Measurements from ENCODE around the gene NIPBL.
"Not testable (repeated sequence)": the region's sequence is repeated elsewhere in the genome, so short reads cannot be mapped to it uniquely, and the experiment has no call there.

NIPBL gene

DNA sequence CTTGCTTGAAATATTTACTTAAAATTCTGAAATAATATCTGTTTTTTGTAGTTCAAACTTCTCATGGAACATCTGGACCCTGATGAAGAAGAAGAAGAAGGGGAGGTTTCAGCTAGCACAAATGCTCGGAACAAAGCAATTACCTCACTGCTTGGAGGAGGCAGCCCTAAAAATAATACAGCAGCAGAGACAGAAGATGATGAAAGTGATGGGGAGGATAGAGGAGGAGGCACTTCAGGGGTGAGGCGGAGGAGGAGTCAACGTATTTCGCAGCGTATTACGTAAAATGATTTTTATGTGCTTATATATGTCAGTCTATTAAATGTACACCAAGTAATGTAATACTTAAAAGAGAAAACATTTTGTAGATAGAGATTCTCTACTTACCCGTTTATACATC lies 187.2 kb downstream of the NIPBL start:
- H3K27ac ChIP-seq (ENCODE audit: low read depth, low read length), result no peak overlapping the region
- no peaks in the 10 kb centered on the region for H3K4me1 ChIP-seq (ENCODE audit: control insufficient read depth, insufficient read depth, low read length)
- peaks cover 56% of the 10 kb centered on the region for H3K36me3 ChIP-seq (ENCODE audit: control insufficient read depth, insufficient read depth, low read length)

DNA sequence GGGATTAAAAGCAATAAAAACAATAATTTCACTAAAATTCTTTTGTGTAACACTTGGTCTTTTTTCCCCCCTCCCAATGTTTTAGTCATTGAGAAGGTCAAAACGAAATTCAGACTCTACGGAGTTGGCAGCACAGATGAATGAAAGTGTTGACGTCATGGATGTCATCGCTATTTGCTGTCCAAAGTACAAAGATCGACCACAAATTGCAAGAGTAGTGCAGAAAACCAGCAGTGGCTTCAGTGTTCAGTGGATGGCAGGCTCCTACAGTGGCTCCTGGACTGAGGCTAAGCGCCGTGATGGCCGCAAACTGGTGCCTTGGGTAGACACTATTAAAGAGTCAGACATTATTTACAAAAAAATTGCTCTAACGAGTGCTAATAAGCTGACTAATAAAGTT lies 187.9 kb downstream of the NIPBL start:
- Histone ChIP-seq H3K9ac (ENCODE audit: low read depth, low read length) (no peak overlapping the region), H3K4me3 (ENCODE audit: low read depth, low read length) (no peak overlapping the region), H3K4me1 (ENCODE audit: control insufficient read depth, insufficient read depth, low read length) (no peaks in the 10 kb centered on the region), H3K27me3 (ENCODE audit: control insufficient read depth, insufficient read depth, low read length) (no peaks in the 10 kb centered on the region), H3K36me3 (ENCODE audit: control insufficient read depth, insufficient read depth, low read length) (peaks cover 50% of the 10 kb centered on the region), H3K27ac (ENCODE audit: low read depth, low read length) (no peak overlapping the region), H3K9me3 (ENCODE audit: control insufficient read depth, insufficient read depth, low read length) (no peaks in the 10 kb centered on the region)

More for the DNA sequence above, 187.2 kb downstream of the NIPBL start:
- Histone ChIP-seq H3K4me3 (ENCODE audit: low read depth, low read length) (no peak overlapping the region), H3K9me3 (ENCODE audit: control insufficient read depth, insufficient read depth, low read length) (no peaks in the 10 kb centered on the region), H3K27me3 (ENCODE audit: control insufficient read depth, insufficient read depth, low read length) (no peaks in the 10 kb centered on the region), H3K9ac (ENCODE audit: low read depth, low read length) (no peak overlapping the region)

DNA sequence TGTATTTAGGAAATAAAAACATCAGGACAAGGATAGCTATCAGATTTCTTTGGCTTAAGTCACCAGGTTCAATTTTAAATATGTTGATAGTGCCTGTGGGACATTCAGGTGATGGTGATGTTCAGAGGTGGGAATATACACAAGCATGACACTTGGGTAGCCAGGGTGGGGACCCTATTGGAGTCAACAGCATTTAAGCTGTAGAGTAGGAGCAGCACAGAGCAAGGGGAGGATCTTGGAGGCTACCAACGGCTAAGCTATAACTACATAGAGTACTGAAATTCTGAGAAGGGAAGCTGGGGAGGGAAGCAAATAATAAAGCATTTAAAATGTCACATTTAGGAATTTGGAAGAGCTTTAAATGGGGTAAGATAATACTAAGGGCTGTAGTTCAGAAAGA lies 194.9 kb downstream of the NIPBL start:
- H3K4me3 ChIP-seq (ENCODE audit: low read depth, low read length), result no peak overlapping the region
- no peak overlapping the region for H3K27ac ChIP-seq (ENCODE audit: low read depth, low read length)
- no peak overlapping the region for H3K9ac ChIP-seq (ENCODE audit: low read depth, low read length)
- H3K36me3 ChIP-seq (ENCODE audit: control insufficient read depth, insufficient read depth, low read length), result no peaks in the 10 kb centered on the region
- no peaks in the 10 kb centered on the region for H3K27me3 ChIP-seq (ENCODE audit: control insufficient read depth, insufficient read depth, low read length)
- H3K9me3 ChIP-seq (ENCODE audit: control insufficient read depth, insufficient read depth, low read length), result no peaks in the 10 kb centered on the region
- no peaks in the 10 kb centered on the region for H3K4me1 ChIP-seq (ENCODE audit: control insufficient read depth, insufficient read depth, low read length)

DNA sequence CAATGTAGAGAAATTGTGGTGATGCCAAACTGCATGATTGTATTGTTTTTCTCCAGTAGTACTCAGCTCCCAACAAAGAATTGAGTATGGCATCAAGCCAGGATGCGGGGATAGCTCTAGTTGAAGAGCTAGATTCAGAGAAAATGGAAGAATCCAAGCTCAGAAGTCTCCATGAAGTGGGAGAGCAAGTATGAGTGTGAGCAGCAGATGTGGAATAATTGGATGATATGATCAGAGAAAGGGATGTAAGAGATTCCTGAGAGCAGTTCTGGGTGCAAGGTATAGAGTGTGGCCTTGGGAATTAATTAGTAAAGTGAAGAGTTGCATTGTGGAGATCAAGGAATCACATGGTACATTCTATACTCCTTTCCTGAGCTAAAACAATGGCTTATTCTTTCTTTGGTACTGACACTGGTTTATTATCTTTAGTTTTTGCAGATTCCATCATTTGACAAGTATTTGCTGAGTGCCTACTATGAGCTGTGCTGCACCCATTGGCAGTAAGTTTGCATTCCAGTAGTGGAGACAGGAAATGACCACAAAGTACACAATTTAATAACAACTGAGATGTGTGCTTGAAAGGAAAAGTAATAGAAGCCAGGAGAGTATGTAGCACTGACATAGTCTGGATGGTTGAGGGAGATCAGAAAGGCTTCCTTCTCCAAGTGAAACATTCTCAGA lies 195.5 kb downstream of the NIPBL start:
- Histone ChIP-seq H3K27me3 (ENCODE audit: control insufficient read depth, insufficient read depth, low read length) (no peaks in the 10 kb centered on the region), H3K27ac (ENCODE audit: low read depth, low read length) (no peak overlapping the region), H3K9ac (ENCODE audit: low read depth, low read length) (no peak overlapping the region)

DNA sequence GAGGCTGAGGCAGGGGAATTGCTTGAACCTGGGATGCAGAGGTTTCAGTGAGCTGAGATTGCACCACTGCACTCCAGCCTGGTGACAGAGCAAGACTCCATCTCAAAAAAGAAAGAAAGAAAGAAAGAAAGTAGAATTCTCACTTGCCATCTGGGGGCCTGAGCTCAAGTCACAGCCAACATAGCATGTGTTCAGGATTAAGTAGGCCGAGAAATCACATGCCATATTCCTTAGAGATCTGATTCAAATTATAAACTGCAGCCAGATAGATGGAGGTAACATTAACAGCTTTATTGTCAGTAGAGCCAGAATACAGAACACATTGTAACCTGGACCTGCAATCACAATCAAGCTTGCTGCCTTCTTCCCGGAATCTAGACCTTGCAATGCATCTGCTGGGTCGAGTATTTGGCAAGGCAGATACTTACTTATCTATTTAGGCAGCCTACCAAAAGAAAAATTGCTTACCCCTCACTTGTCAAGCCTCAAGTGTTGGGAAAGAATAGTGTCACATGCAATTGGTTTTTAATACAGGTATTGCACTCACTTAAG lies 198.9 kb downstream of the NIPBL start:
- no peak overlapping the region for H3K27ac ChIP-seq (ENCODE audit: low read depth, low read length)
- no peak overlapping the region for H3K4me3 ChIP-seq (ENCODE audit: low read depth, low read length)
- H3K36me3 ChIP-seq (ENCODE audit: control insufficient read depth, insufficient read depth, low read length), result no peaks in the 10 kb centered on the region
- H3K9me3 ChIP-seq (ENCODE audit: control insufficient read depth, insufficient read depth, low read length), result no peaks in the 10 kb centered on the region
- H3K4me1 ChIP-seq (ENCODE audit: control insufficient read depth, insufficient read depth, low read length), result no peaks in the 10 kb centered on the region
- H3K27me3 ChIP-seq (ENCODE audit: control insufficient read depth, insufficient read depth, low read length), result no peaks in the 10 kb centered on the region
- H3K9ac ChIP-seq (ENCODE audit: low read depth, low read length), result no peak overlapping the region

More for the DNA sequence above, 195.5 kb downstream of the NIPBL start:
- Histone ChIP-seq H3K9me3 (ENCODE audit: control insufficient read depth, insufficient read depth, low read length) (no peaks in the 10 kb centered on the region), H3K4me3 (ENCODE audit: low read depth, low read length) (no peak overlapping the region), H3K36me3 (ENCODE audit: control insufficient read depth, insufficient read depth, low read length) (no peaks in the 10 kb centered on the region), H3K4me1 (ENCODE audit: control insufficient read depth, insufficient read depth, low read length) (no peaks in the 10 kb centered on the region)

DNA sequence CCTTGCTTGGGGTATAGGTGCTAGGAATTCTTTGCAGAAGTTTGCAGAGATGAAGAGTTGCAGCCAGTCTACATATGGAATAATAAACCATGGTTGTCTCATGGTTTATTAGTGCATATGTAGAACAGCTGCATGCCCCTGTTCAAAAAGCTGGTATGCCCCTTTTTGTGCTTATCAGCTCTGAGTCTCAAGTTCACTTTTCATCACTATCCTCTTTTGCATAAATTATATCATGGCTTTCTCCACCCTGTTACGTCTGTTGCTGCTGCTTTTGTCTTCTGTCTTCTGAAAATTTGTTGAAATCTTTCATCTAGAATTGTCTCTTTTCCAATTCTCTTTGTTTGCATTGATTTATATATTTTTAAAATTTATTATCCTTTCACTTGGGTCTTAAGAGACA lies 200.6 kb downstream of the NIPBL start:
- H3K4me3 ChIP-seq (ENCODE audit: low read depth, low read length), result no peak overlapping the region

DNA sequence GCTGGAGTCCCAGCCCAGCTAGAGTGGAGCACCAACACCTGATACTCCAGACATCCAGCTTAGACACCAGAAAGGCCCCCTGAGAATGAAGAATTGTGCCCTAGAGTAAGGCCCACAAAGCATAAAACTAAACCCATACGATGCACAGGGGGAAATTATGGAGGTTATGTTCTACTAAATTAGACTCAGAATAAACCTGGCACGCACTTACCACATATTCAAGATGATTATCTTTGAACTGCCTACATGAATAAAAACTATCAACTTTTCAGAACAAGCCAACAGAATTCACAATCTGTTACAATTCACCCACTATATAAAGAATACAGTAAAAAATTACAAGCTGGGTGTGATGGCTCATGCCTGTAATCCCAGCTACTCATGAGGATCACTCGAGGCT lies 204.1 kb downstream of the NIPBL start:
- Histone ChIP-seq H3K9ac (ENCODE audit: low read depth, low read length) (no peak overlapping the region), H3K9me3 (ENCODE audit: control insufficient read depth, insufficient read depth, low read length) (no peaks in the 10 kb centered on the region), H3K4me3 (ENCODE audit: low read depth, low read length) (no peak overlapping the region), H3K27me3 (ENCODE audit: control insufficient read depth, insufficient read depth, low read length) (peaks cover 30% of the 10 kb centered on the region), H3K4me1 (ENCODE audit: control insufficient read depth, insufficient read depth, low read length) (no peaks in the 10 kb centered on the region), H3K36me3 (ENCODE audit: control insufficient read depth, insufficient read depth, low read length) (no peaks in the 10 kb centered on the region), H3K27ac (ENCODE audit: low read depth, low read length) (no peak overlapping the region)

More for the DNA sequence above, 200.6 kb downstream of the NIPBL start:
- no peaks in the 10 kb centered on the region for H3K9me3 ChIP-seq (ENCODE audit: control insufficient read depth, insufficient read depth, low read length)
- no peak overlapping the region for H3K27ac ChIP-seq (ENCODE audit: low read depth, low read length)
- no peak overlapping the region for H3K9ac ChIP-seq (ENCODE audit: low read depth, low read length)
- no peaks in the 10 kb centered on the region for H3K27me3 ChIP-seq (ENCODE audit: control insufficient read depth, insufficient read depth, low read length)
- no peaks in the 10 kb centered on the region for H3K36me3 ChIP-seq (ENCODE audit: control insufficient read depth, insufficient read depth, low read length)
- no peaks in the 10 kb centered on the region for H3K4me1 ChIP-seq (ENCODE audit: control insufficient read depth, insufficient read depth, low read length)

DNA sequence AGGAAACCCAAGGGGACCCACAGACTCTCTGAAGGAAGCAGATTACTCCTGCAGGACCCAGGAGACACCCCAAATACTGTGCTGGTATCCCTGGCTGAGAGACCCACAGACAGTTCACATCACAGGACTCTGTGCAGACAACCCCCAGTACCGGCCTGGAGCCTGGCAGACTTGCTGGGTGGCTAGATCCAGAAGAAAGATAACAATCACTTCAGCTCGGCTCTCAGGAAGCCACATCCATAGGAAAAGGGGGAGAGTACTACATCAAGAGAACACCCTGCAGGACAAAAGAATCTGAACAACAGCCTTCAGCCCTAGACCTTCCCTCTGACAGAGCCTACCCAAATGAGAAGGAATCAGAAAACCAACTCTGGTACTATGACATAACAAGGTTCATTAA lies 206.4 kb downstream of the NIPBL start:
- not testable (repeated sequence) for H3K4me3 ChIP-seq (ENCODE audit: low read depth, low read length); H3K27ac ChIP-seq (ENCODE audit: low read depth, low read length); H3K9me3 ChIP-seq (ENCODE audit: control insufficient read depth, insufficient read depth, low read length); H3K9ac ChIP-seq (ENCODE audit: low read depth, low read length); H3K36me3 ChIP-seq (ENCODE audit: control insufficient read depth, insufficient read depth, low read length); H3K4me1 ChIP-seq (ENCODE audit: control insufficient read depth, insufficient read depth, low read length)
- H3K27me3 ChIP-seq (ENCODE audit: control insufficient read depth, insufficient read depth, low read length), result peaks cover 49% of the 10 kb centered on the region

DNA sequence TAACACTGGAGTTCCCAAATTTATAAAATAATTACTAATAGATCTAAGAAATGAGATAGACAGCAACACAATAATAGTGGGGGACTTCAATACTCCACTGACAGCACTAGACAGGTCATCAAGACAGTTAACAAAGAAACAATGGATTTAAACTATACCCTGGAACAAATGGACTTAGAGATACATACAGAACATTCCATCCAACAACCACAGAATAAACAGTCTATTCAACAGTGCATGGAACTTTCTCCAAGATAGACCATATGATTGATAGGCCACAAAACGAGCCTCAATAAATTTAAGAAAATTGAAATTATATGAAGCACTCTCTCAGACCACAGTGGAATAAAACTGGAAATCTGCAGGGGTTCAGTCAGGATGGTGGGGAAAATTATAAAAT lies 209.5 kb downstream of the NIPBL start:
- Histone ChIP-seq H3K27me3 (ENCODE audit: control insufficient read depth, insufficient read depth, low read length) (peaks cover 71% of the 10 kb centered on the region), H3K4me1 (ENCODE audit: control insufficient read depth, insufficient read depth, low read length) (peaks cover 15% of the 10 kb centered on the region; the same call in 1 of the 2 replicates)
- H3K27ac ChIP-seq (ENCODE audit: low read depth, low read length); H3K36me3 ChIP-seq (ENCODE audit: control insufficient read depth, insufficient read depth, low read length); H3K9ac ChIP-seq (ENCODE audit: low read depth, low read length); H3K4me3 ChIP-seq (ENCODE audit: low read depth, low read length); H3K9me3 ChIP-seq (ENCODE audit: control insufficient read depth, insufficient read depth, low read length): not testable (repeated sequence)

DNA sequence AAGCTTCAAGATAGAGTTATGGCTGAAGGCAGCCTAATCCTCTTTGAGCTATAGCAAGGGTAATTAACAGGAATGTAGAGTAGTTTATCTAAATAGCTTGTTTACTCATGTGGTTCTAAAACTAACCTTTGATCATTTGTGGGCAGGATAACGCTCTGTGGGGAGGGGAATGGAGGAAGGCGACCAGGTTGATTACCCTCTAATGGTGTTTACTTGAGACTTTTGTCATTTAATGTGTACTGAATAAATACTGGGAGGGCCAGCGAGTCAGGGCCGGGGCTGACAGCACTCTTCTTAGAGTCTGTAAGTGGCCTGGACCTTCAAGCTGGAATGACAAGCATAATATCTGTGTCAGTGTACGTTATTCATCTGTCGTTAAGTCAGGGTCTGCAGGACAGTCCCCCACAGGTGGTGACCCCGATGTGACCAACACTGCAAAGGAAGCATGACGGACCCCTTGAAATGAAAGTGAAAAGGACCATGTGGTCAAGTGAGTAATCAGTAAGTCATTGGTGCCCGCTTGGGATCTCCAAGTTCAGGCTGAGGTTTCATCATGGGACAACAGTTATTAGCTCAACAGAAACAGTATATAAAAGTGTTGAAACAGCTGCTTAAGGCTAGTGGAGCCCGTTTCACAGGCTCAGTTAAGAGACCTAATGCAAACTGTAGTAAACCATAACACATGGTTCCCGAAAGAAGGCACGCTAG lies 210.1 kb downstream of the NIPBL start:
- Histone ChIP-seq H3K4me1 (ENCODE audit: control insufficient read depth, insufficient read depth, low read length) (peaks cover 15% of the 10 kb centered on the region; the same call in 1 of the 2 replicates), H3K4me3 (ENCODE audit: low read depth, low read length) (no peak overlapping the region), H3K36me3 (ENCODE audit: control insufficient read depth, insufficient read depth, low read length) (no peaks in the 10 kb centered on the region), H3K27me3 (ENCODE audit: control insufficient read depth, insufficient read depth, low read length) (peaks cover 71% of the 10 kb centered on the region), H3K9ac (ENCODE audit: low read depth, low read length) (no peak overlapping the region), H3K9me3 (ENCODE audit: control insufficient read depth, insufficient read depth, low read length) (no peaks in the 10 kb centered on the region), H3K27ac (ENCODE audit: low read depth, low read length) (no peak overlapping the region)

DNA sequence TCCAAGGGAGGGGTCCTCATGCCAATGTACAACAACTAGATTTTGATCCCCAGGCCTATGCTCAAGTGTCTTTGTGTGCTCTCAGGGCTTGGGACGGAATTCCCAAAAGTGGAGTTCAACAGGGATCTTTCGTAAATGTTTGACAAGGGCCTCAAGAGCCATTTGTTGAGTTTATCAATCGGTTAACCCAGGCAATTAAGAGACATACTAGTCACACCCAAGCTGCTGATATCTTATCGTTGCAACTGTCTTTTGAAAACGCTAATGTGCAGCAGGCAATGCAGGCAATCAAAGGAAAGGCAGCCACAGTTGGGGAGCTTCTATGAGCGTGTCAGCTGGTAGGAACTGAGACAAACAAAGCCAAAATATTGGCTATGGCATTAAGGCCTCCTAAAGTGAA lies 211.4 kb downstream of the NIPBL start:
- H3K27me3 ChIP-seq (ENCODE audit: control insufficient read depth, insufficient read depth, low read length), result peaks cover 66% of the 10 kb centered on the region
- H3K36me3 ChIP-seq (ENCODE audit: control insufficient read depth, insufficient read depth, low read length), result no peaks in the 10 kb centered on the region

More for the DNA sequence above, 211.4 kb downstream of the NIPBL start:
- no peak overlapping the region for H3K27ac ChIP-seq (ENCODE audit: low read depth, low read length)
- peaks cover 15% of the 10 kb centered on the region; the same call in 1 of the 2 replicates for H3K4me1 ChIP-seq (ENCODE audit: control insufficient read depth, insufficient read depth, low read length)
- no peak overlapping the region for H3K4me3 ChIP-seq (ENCODE audit: low read depth, low read length)
- H3K9me3 ChIP-seq (ENCODE audit: control insufficient read depth, insufficient read depth, low read length), result no peaks in the 10 kb centered on the region
- no peak overlapping the region for H3K9ac ChIP-seq (ENCODE audit: low read depth, low read length)
